SK-N-DZ (cell line): ENCODE measurements around the gene STK32C.

Experiments
- DNase-seq: peaks from one replicate; pipeline ENCODE4 v3.0.0-alpha.2; 2015; ENCODE audit warnings: low spot score

The STK32C gene

GRCh38 chr10:132185601-132186487 lies 121.9 kb downstream of the STK32C start:
- DNase-seq = no peak

- no peak for DNase-seq
Measured at GRCh38 chr10:132184816-132185593, 122.7 kb downstream of the STK32C start.

- DNase-seq = no peak
Measured at GRCh38 chr10:132183046-132183445, 124.7 kb downstream of the STK32C start.

DNA sequence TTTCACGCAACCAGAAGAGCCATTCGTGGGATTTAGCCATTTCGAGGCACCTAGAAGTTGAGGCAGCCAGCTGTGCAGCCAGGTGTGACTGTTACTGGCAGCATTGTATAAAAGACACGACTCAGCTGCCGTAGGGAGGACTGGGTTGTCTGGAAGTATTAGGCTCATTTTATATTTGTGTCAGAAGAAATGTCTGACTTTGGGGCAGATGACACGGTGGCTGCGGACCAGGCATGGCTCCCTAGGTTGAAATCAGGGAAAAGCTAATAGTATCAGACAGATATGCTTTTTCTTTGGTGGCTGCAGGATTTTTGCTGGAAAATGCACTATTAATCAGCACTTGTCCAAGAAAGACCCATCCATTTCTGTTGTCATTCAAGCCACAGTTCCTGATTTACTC lies 125.2 kb downstream of the STK32C start:
- no peak for DNase-seq

- no peak for DNase-seq
Measured at GRCh38 chr10:132181691-132182425, 125.9 kb downstream of the STK32C start.

DNA sequence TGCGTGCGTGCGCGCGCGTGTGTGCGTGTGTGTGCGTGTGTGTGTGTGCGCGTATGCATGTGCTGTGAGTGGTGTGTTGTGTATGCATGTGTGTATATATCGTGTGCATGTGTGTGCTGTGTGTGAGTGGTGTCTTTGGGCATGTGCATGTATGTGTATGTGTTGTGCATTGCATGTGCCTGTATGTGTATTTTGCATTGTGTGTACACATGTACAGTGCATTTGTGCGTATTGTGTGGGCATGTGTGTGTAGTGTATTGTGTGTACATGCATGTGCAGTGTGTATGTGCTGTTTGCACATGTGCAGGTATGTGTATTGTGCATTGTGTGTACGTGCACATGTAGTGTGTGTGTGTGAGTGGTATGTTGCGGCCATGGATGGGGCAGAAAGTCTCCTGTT lies 127.0 kb downstream of the STK32C start:
- no peak for DNase-seq

- no peak for DNase-seq
Measured at GRCh38 chr10:132179551-132180392, 128.0 kb downstream of the STK32C start.

DNA sequence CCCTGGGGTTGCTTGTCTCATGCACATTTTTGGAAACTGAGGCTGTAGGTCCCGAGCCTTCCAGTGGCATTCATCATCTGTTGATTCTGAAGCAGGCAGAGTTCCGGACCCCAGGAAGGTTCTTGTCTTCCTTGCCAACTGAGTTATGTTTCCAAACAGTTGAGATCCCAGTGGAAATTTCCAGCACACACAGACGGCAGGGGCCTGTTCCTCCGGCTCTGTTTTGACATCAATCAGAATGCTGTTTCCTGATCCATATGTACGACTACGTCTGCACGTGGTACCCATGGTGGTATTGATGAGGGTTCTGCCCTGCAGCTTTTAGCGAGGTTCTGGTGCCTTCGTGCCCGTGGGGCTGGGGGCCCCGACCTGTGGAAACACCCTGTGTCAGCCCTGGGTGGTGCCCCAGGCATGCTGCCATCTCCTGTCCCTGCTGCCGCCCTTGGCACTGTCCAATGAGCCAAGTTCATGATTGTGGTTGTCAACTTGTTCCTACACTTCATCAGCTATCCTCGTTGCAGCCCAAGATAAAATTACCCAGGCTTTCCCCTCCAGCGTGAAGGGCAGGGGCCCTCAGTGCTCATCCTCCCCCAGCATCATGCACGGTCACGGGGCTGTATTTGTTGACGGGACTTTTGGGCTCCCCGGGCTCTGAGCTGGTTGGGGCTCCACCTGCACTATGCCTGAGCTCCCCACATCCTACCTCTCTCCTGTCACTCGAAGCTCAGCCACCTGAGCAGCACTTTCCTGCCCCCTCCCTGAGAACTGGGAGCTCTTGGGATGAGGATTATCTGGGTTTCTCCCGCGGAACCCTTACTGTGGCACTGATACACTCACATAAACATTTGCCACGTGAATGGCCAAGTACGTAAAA lies 128.8 kb downstream of the STK32C start:
- no peak for DNase-seq

DNA sequence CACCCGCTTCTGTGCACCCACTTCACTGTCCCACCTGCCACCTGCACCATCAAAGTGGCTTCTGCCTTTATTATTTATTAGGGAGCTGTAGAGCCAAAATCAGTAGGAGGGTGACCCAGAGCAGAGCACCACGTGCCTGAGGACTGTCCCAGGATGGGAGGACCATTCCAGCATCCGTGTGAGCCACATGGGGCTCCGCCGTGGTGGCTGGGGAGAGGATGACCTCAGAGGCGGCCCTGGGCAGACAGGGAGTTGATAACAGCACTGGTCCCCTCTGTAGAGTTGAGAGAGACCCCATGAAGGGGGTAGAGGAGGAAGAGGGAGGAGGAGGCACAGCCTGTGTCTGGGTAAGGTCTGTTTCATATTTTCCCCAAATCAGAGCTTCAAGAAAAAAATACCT lies 129.7 kb downstream of the STK32C start:
- DNase-seq = no peak

GRCh38 chr10:132176623-132177500 lies 130.9 kb downstream of the STK32C start:
- DNase-seq = no peak

- peak; percentile 89 for DNase-seq
Measured at GRCh38 chr10:132175907-132176581, 131.7 kb downstream of the STK32C start.

- peak; percentile 76 for DNase-seq
Measured at GRCh38 chr10:132175408-132175807, 132.3 kb downstream of the STK32C start.

DNA sequence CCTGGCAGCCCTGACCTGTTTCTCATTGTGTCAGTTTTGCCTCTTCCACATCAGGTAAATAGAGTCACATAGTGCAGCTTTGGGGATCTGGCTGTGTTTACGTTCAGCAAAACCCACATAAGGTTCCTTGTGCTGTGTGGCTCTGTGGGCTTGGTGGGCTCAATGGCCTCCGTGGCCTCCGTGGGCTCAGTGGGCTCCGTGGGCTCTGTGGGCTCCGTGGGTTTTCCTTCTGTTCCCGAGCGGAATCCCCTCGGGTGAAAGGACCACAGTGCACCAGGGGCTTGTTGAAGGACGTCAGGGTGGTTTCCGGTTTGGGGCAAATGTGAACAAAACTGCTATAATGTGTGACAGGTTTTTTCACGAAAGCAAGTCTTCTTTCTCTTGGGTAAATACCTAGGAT lies 133.5 kb downstream of the STK32C start:
- DNase-seq = no peak

GRCh38 chr10:132173185-132173584 lies 134.6 kb downstream of the STK32C start:
- no peak for DNase-seq

GRCh38 chr10:132172091-132173066 lies 135.4 kb downstream of the STK32C start:
- DNase-seq = peak; percentile 90

GRCh38 chr10:132170561-132171361 lies 137.0 kb downstream of the STK32C start:
- no peak for DNase-seq
